OCI-LY3 (cell line): ENCODE data around the gene ERC2.

Experiments
- EZH2phosphoT487 ChIP-seq: fragments of 200-600 bp; shearing (Covaris generic); IDR thresholded peaks from 2 replicates; pipeline ENCODE4 v1.6.1; 2018; ENCODE audit warnings: antibody characterized with exemption, mixed run types, low read depth
- TF ChIP-seq, protein P1 (sequence below): fragments of 200-600, 300-600 bp; sonication (generic); IDR thresholded peaks from 2 replicates; pipeline ENCODE4 v1.5.1; 2014; ENCODE audit warnings: antibody characterized with exemption, low read length, low read depth

DNA sequence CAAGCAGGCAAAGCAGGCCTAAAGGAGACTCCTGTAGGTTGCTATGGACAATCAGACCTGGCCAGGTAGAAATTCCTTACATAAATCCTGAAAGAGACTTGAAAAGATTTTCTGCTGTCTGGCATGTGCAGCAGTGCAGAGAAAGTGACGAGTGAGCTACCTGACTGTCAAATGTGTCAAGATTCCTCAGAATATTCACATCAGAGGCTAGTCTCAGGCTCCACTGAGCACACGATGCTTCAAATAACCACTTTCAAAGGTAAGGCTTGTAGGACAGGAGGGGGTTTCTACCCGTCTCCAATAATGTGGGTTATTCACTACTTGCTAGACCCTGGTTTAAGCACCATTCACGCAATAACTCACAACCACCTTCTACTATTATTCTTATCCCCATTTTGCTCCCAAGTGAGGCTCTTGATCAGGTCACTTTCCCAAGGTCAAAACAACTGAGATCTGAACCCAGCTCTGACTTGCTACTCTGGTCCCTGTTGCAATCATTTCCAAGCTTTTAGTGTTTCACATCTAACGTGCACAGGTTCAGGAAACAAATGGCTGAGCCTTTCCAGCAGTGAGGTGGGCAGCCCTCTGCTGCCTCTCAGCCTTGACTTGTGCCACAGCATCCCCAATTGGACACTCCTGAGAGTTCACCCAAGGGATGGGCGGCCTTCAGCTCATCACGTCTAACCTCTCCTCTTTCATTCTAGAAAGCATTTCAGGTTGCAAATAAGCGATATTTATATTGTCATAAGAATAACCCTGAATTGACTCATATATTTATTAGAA lies 651.3 kb downstream of the ERC2 start:
- TF ChIP-seq, protein P1, sequence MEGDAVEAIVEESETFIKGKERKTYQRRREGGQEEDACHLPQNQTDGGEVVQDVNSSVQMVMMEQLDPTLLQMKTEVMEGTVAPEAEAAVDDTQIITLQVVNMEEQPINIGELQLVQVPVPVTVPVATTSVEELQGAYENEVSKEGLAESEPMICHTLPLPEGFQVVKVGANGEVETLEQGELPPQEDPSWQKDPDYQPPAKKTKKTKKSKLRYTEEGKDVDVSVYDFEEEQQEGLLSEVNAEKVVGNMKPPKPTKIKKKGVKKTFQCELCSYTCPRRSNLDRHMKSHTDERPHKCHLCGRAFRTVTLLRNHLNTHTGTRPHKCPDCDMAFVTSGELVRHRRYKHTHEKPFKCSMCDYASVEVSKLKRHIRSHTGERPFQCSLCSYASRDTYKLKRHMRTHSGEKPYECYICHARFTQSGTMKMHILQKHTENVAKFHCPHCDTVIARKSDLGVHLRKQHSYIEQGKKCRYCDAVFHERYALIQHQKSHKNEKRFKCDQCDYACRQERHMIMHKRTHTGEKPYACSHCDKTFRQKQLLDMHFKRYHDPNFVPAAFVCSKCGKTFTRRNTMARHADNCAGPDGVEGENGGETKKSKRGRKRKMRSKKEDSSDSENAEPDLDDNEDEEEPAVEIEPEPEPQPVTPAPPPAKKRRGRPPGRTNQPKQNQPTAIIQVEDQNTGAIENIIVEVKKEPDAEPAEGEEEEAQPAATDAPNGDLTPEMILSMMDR: peak; percentile 18; the same call in 1 of the 2 replicates
- TF ChIP-seq EZH2phosphoT487: no peak
